Panc1 (cell line): Measurements from ENCODE around the gene ATP10A.

Experiments
- POLR2AphosphoS5 ChIP-seq: IDR thresholded peaks from 2 replicates; pipeline ENCODE4 v1.6.1; 2012; ENCODE audit warnings: mild to moderate bottlenecking, low read depth, low read length, moderate library complexity
- TCF7L2 ChIP-seq: IDR thresholded peaks from 2 replicates; pipeline ENCODE4 v1.6.1; 2011; ENCODE audit warnings: mild to moderate bottlenecking, low read depth, low read length, inconsistent platforms
- TF ChIP-seq, protein P1 (sequence below): fragments of 450-650 bp; IDR thresholded peaks from 2 replicates; pipeline ENCODE4 v1.5.1; 2017; ENCODE audit warnings: mild to moderate bottlenecking

DNA sequence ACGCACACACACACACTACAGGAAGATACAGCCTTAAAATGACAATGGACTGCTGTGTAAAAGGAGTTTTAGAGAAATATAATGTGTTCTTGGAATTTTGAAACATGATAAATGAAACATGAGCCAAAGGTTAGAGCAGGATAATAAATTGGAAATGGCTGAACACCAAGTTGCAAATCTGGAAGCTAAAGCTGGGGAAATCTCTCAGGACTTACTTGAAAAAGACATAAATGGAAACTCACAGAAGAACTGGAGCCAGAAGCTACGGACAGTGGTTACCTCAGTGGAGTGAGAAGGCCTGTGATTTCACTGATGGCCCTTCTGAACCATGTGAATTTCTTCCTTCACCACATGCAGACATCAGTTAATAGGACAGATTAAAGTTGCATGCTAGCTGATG is 37.3 kb upstream of the ATP10A start:
- TF ChIP-seq, protein P1, sequence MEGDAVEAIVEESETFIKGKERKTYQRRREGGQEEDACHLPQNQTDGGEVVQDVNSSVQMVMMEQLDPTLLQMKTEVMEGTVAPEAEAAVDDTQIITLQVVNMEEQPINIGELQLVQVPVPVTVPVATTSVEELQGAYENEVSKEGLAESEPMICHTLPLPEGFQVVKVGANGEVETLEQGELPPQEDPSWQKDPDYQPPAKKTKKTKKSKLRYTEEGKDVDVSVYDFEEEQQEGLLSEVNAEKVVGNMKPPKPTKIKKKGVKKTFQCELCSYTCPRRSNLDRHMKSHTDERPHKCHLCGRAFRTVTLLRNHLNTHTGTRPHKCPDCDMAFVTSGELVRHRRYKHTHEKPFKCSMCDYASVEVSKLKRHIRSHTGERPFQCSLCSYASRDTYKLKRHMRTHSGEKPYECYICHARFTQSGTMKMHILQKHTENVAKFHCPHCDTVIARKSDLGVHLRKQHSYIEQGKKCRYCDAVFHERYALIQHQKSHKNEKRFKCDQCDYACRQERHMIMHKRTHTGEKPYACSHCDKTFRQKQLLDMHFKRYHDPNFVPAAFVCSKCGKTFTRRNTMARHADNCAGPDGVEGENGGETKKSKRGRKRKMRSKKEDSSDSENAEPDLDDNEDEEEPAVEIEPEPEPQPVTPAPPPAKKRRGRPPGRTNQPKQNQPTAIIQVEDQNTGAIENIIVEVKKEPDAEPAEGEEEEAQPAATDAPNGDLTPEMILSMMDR, result no peak
- TF ChIP-seq POLR2AphosphoS5, result no peak
- no peak for TF ChIP-seq TCF7L2
